GM13977 (cell line): ENCODE data around the gene FAIM2.

ENCODE experiments used
- DNase-seq: peaks from one replicate; pipeline ENCODE4 v3.0.0; 2012; ENCODE audit warnings: low spot score
- in situ Hi-C: fragments of 300-500 bp; cut with MboI; formaldehyde crosslinking; loops from one replicate; pipeline ENCODE4 v1.12.0; 2022; ENCODE audit warnings: low sequenced_read_pairs, low pct_unique_long_range_greater_than_20kb, mixed read lengths, inconsistent platforms; ENCODE audit not compliant: unreplicated experiment
- TF ChIP-seq, protein P1 (sequence below): IDR thresholded peaks from 2 replicates; pipeline ENCODE4 v1.5.1; 2012; ENCODE audit warnings: mild to moderate bottlenecking, control low read depth; ENCODE audit not compliant: insufficient read depth; ENCODE audit errors: extremely low read depth, missing control alignments

The FAIM2 gene

DNA sequence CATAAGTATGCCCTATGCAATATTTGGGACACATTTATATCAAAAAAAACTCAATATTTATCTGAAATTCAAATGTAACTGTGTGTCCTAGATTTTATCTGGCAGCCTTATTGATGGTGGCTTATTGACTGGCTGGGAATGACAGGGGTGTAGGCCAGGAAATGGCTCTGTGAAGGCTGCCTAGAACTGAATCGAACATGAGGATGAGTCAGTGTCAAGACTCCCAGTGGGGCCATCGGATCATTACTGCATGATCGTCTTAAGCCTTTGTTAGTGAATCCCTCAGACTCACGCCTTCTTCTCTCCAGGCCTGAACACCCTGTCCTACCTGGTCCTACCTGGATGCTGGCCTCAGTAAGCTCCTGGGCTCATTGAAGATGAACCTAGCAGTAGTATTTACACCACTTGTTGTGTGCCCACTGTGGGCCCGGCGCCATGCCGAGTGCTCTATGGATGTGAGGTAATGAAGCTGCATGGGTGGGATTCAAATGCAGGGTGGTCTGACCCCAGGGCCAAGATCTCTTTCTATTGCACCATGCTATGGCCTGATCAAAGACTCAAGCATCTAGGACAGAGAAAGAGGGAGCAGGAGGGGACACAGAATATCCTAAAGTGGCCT is 21.0 kb upstream of the FAIM2 start:
- in situ Hi-C loops: no loop called here
- TF ChIP-seq, protein P1, sequence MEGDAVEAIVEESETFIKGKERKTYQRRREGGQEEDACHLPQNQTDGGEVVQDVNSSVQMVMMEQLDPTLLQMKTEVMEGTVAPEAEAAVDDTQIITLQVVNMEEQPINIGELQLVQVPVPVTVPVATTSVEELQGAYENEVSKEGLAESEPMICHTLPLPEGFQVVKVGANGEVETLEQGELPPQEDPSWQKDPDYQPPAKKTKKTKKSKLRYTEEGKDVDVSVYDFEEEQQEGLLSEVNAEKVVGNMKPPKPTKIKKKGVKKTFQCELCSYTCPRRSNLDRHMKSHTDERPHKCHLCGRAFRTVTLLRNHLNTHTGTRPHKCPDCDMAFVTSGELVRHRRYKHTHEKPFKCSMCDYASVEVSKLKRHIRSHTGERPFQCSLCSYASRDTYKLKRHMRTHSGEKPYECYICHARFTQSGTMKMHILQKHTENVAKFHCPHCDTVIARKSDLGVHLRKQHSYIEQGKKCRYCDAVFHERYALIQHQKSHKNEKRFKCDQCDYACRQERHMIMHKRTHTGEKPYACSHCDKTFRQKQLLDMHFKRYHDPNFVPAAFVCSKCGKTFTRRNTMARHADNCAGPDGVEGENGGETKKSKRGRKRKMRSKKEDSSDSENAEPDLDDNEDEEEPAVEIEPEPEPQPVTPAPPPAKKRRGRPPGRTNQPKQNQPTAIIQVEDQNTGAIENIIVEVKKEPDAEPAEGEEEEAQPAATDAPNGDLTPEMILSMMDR: no peak
- DNase-seq: no peak

DNA sequence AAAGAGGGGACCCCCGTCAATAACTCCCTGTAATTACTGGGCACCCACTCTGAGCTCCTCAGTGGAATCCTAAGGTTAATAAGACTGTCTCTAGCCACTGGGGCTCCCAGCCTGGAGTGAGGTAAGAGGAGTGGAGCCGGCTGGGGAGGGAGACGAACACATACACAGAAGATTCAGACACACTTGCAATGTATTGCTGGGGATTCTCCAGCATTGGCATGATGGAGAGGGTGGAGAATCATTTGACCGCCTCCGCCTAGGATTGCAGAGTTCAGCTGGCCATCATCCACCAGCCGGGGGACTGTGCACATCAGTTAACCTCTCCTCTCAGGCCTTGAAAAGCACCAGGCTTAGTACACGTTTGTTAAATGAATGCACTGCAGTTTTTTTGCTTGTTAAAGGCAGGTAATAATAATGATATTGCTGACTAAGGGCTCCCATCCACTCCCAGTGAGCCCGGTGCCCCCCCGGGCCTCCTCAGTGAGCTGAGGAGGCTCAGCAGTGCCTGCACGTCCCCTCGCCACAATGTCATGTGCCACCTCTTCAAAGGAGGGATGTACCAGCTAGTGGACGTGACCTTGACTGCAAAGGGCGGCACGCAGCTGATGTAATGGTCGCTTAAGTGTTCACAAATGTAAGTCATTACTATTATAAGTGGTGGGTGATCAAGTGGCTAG is 20.3 kb upstream of the FAIM2 start:
- TF ChIP-seq, protein P1: no peak
- in situ Hi-C loops: no loop called here
- DNase-seq: no peak

DNA sequence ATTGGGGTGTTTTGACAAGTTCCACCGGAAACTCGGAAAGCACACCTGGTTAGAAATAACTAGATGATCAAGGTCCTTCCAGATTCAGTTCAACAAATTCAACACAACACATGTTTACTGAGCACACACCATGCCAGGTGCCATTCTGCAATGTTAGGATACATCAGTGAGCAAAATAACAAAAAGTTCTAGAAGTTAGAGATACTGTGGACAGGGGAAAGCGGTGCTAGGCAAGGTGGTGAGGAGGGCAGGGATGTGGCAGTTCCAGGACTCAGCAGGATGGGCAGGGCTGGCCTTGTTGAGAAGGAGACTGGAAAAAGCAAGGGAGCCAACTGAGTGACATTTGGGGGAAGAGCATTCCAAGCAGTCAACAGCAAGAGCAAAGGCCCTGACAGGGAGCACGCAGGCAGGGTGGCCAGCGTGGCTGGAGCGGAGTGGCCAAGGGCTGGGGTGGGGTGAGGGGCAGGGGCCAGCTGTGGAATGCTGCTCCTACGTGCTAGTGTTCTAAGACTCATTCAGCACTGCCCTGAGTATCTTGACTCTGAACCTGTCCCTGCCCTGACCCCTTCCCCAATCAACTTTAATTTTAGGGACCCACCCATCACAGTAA is 19.4 kb upstream of the FAIM2 start:
- TF ChIP-seq, protein P1: no peak
- in situ Hi-C loops: no loop called here
- no peak for DNase-seq

DNA sequence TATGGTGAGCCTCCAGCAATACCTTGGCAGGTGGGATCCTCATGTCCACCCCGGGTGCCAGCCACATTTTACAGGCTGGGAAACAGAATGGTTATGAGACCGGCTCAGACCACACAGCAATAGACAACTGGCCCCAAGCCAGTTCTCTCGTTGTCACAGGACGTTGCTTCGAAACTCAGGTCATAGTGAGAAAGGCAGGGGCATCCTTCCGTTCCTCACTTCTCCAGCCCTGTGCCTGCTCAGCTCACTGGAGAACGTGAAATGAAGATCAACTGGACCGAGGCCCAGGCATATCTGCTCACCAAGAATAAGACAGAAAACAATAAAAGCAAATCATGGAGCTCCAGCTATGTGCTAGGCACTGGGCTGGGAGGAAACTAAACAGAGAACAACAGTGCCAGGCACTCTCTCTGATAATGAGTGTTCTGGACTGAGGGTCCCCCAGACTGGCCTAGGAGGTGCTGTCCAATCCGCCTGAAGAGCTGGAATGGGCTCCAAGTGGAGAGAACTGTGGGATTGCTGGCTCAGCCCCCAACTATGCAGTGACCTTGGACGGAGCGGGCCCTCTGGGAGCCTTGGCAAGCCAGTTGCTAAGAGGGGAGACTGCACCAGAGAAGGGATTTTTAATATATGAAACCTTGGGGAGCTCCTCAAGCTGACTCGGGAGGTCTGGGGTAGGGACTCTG is 18.8 kb upstream of the FAIM2 start:
- no peak for DNase-seq
- in situ Hi-C loops: no loop called here
- TF ChIP-seq, protein P1: no peak

DNA sequence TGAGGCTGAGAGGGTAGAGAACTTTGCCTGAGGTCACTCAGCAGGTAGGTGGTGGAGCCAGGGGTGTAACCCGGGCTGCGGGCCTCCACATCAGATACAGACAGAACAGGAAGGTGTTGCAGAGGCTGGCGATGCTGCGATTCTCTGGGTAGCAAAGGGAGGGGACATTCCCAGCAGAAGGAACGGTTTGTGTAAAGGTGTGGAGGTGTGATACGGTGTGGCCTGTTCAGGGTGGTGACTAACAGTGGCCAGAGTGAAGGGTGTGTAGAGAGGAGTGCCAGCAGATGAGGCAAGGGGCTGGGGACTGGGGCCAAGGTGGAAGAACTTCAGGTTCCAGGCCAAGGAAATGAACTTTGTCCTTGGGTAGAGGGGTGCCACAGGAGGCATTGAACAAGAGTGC is 18.2 kb upstream of the FAIM2 start:
- in situ Hi-C loops: no loop called here
- TF ChIP-seq, protein P1: no peak
- DNase-seq: no peak

DNA sequence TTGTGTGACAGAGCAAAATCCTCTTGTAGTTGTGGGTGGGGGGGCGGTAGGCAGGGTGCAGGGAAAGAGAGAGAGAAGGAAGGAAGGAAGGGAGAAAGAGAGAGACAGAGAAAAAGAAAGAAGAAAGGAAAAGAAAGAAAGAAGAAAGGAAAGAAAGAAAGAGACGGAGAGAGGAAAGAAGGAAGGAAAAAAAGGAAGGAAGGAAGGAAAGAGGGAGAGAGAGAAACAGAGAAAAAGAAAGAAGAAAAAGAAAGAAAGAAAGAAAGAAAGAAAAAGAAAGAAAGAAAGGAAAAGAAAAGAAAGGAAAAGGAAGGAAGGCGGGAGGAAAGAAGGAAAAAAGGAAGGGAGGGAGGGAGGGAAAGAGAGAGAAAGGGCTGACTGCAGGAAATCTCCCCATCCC is 17.6 kb upstream of the FAIM2 start:
- TF ChIP-seq, protein P1: no peak
- no peak for DNase-seq
- in situ Hi-C loops: no loop called here
